SU-DHL-6 (cell line): ENCODE data around the gene NRF1.

Source experiments
- EZH2phosphoT487 ChIP-seq: fragments of 200-600 bp; sonication (generic), shearing (Covaris generic); conservative IDR thresholded peaks from 2 replicates; pipeline ENCODE4 v1.6.1; 2018; ENCODE audit warnings: mild to moderate bottlenecking, antibody characterized with exemption, low read length, moderate library complexity, mixed read lengths
- TF ChIP-seq, protein P1 (sequence below): fragments of 200-600 bp; sonication (generic); IDR thresholded peaks from one replicate; pipeline ENCODE4 v1.5.1; 2017; ENCODE audit warnings: antibody characterized with exemption, mild to moderate bottlenecking, low read length, moderate library complexity; ENCODE audit not compliant: insufficient read depth, poor library complexity, severe bottlenecking

DNA sequence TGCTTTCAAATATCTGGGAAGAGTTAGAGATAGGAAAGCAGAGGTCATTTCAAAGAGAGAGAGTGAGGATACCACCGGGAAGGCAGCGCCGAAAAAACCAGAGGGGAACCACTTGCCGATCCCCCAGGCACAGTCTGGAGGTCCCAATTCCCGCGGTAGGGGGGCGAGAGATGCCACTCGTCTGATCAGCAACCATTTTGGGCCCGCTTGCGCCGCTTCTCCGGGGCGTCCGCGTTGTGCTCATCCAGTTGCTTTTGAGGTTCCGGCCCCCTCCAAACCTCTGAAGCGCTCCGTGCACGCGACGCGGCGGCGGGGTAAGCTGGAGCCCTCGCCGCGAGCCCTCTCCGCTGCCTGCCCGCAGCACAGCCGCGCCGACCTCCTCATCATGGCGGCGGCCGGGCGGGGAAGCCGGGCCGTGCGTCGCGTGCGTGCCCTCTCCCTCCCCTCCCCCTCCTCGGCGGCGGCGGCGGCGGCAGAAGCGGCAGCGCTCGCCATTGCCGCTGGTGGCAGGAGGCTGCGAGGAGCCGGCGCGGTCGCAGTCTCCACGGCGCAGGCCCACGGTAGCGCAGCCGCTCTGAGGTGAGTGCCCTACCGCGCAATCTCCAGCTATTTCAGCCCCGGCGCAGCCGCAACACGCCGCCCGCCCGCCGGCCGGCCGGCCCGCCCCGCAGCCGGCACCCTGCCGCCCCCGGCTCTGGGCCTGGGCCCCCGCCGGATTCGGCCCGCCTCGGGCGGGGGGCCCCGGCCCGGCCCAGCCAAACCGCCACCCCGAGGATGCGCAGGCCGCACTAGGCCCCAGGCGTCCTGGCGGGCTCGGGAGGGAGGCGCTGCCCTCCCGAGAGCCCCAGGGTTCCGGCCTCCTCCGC, at the start of gene NRF1:
- TF ChIP-seq, protein P1, sequence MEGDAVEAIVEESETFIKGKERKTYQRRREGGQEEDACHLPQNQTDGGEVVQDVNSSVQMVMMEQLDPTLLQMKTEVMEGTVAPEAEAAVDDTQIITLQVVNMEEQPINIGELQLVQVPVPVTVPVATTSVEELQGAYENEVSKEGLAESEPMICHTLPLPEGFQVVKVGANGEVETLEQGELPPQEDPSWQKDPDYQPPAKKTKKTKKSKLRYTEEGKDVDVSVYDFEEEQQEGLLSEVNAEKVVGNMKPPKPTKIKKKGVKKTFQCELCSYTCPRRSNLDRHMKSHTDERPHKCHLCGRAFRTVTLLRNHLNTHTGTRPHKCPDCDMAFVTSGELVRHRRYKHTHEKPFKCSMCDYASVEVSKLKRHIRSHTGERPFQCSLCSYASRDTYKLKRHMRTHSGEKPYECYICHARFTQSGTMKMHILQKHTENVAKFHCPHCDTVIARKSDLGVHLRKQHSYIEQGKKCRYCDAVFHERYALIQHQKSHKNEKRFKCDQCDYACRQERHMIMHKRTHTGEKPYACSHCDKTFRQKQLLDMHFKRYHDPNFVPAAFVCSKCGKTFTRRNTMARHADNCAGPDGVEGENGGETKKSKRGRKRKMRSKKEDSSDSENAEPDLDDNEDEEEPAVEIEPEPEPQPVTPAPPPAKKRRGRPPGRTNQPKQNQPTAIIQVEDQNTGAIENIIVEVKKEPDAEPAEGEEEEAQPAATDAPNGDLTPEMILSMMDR = no peak
- no peak for TF ChIP-seq EZH2phosphoT487
